ENCODE measurements around the gene CHID1.

The CHID1 gene

GRCh38 chr11:836274-836673, 74.3 kb downstream of the CHID1 start:
- no peak for DNase-seq (ENCODE audit: low spot score)

- peak; percentile 99 for DNase-seq (ENCODE audit: low spot score)
These were observed 76.0 kb downstream of the CHID1 start for GRCh38 chr11:834371-835316.

GRCh38 chr11:833849-834311, 76.7 kb downstream of the CHID1 start:
- DNase-seq (ENCODE audit: low spot score) = peak; percentile 54

GRCh38 chr11:833114-833791, 77.4 kb downstream of the CHID1 start:
- DNase-seq (ENCODE audit: low spot score) = peak; percentile 70

GRCh38 chr11:832529-833113, 78.0 kb downstream of the CHID1 start, which contains the start of gene CD151:
CD151 (plus strand) TSS chr11:832952; CDS start chr11:836070, 3,118 bp downstream.
- peak; percentile 81 for DNase-seq (ENCODE audit: low spot score)

GRCh38 chr11:831961-832528, 78.6 kb downstream of the CHID1 start:
- no peak for DNase-seq (ENCODE audit: low spot score)

GRCh38 chr11:831118-831864, 79.3 kb downstream of the CHID1 start:
- peak; percentile 68 for DNase-seq (ENCODE audit: low spot score)

- DNase-seq (ENCODE audit: low spot score) = peak; percentile 84
These were observed 80.1 kb downstream of the CHID1 start for GRCh38 chr11:830295-831117.

- DNase-seq (ENCODE audit: low spot score) = no peak
These were observed 80.7 kb downstream of the CHID1 start for GRCh38 chr11:829847-830294.

GRCh38 chr11:829176-829846, 81.3 kb downstream of the CHID1 start:
- DNase-seq (ENCODE audit: low spot score) = peak; percentile 76

GRCh38 chr11:828506-829175, 82.0 kb downstream of the CHID1 start:
- no peak for DNase-seq (ENCODE audit: low spot score)

GRCh38 chr11:827897-828192, 82.8 kb downstream of the CHID1 start, which contains the start of gene CRACR2B:
CRACR2B (plus strand) TSS chr11:827919; CDS start chr11:828608, 689 bp downstream.
- DNase-seq (ENCODE audit: low spot score) = no peak

GRCh38 chr11:827146-827896, 83.3 kb downstream of the CHID1 start:
- DNase-seq (ENCODE audit: low spot score) = peak; percentile 54

- no peak for DNase-seq (ENCODE audit: low spot score)
These were observed 83.8 kb downstream of the CHID1 start for GRCh38 chr11:826836-827145.

- peak; percentile 38 for DNase-seq (ENCODE audit: low spot score)
These were observed 84.4 kb downstream of the CHID1 start for GRCh38 chr11:826227-826621.

- peak; percentile 10 for DNase-seq (ENCODE audit: low spot score)
These were observed 85.0 kb downstream of the CHID1 start for GRCh38 chr11:825366-826226.

- peak; percentile 1 for DNase-seq (ENCODE audit: low spot score)
These were observed 85.7 kb downstream of the CHID1 start for GRCh38 chr11:824942-825341.

All from kidney tubule cell (primary cell).